DMS153 treated with DMSO at 0.1 percent for 48 hours (cell line): ENCODE data around the gene KRTAP10-12.
A peak's percentile ranks its signal among the peaks of the same experiment; 100 is the strongest.

Experiments
- DNase-seq: peaks from one replicate; lab custom pipeline; 2025; ENCODE audit not compliant: unreplicated experiment; lab: John Stamatoyannopoulos, UW

The KRTAP10-12 gene

DNA sequence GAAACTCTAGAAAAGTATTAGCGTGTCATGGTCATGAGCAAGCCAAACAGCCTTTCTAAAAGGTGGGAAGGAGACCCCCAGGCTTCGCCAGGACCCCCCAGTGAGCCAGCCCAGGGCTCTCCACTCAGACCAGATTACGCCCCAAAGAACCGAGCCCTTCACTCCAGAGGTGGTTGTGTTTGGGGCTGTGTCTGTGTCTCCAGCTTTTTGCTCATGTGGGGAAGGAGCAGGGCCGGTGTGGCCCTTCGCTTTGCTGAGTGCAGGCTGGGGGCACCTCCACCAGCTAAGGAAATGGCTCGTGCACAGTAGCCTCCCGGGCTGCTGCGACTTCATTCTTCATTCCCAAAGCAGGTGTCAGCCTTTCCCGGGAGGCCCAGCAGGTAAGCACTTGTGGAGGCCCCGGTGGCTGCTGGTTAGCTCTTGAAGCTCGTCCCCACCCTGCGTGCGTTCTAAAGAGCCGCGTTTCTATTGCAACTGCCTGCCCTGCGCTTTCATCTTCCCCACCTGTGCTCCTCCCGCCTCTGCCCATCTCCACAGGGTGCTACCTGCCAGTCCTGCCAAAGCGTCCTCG is 13.9 kb downstream of the KRTAP10-12 start:
- peak; percentile 88 for DNase-seq

DNA sequence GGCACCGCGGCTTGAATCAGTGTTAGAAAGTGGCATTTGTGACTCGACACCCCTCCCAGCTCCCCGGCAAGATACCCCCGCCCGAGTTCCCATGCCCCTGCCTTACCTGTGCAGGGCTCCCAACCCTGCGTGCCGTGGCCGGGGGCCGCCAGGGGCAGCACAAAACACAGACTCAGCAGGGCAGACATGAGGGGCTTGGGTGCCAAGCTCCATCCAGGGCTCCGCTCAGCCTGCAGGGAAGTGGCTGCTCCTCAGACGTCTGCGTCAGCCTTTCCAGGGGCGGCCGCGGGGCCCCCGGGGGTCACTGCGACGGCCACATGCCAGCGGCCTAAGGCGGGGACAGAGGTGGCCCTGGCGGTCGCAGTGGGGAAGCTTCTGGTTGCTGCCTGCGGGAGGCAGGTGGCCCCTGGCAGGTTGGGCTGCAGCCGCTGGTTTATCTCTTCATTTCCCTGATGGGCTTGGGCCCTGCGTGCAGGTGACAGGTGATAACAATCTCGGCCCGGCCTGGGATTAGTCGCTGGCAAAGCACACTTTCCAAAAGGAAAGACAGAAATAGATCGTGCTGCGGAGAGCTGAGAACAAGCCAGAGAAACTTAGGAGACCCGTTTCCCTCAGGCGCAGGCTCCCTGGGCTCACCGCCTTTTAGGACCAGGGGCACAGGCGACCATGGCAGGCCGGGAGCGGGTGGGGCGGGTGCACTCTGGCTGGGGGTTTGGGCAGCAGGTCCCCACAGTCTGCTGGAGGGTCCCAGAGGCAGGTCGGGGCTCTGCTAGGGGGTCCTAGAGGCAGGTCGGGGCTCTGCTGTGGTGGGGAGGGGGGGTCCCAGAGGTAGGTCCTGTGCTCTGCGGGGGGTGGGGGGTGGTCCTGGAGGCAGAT is 14.6 kb downstream of the KRTAP10-12 start, which contains the start of gene TSPEAR:
Gene TSPEAR, minus strand, starts transcription at position 246 of the 876 bp plus-strand sequence. Its CDS starts 58 bp downstream, at position 188.
- DNase-seq: peak; percentile 54

DNA sequence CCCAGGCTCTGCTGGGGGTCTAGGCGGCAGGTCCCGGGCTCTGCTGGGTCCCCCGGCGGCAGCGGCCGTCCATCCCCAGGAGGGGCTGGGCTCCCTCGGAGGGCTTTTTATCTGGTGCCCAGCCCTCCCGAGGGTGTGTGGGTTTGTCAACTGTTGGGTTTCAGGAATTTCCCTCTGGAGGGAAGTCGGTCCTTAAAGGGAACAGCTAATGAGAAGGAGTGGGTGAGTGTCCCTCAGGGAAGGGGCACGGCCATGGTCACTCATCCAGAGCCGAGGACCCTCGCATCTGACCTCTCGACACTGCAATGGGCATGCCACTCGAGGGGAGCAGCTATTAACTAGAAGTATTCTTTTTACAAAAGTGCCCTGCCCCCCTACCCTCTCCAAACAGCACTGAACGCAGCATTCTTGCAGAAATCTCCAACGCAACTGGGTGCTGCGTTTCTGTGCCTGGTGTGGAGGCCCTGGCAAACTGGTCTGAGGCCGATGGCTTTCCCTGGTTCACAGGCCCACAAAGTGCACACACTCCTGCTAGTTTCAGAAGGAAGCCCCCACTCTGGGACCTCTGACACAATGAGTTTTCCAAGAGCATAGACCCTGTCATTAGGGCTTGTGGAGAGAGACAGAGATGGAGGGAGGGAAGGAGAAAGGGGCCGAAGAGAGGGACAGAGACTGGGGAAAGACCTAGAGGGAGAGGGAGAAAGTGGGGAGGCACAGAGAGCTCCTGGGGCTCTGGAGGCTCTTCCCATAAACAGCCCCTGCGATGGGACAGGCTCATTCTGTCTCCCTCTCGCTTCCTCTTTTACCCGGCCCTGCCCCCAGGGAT is 15.4 kb downstream of the KRTAP10-12 start:
- no peak for DNase-seq

DNA sequence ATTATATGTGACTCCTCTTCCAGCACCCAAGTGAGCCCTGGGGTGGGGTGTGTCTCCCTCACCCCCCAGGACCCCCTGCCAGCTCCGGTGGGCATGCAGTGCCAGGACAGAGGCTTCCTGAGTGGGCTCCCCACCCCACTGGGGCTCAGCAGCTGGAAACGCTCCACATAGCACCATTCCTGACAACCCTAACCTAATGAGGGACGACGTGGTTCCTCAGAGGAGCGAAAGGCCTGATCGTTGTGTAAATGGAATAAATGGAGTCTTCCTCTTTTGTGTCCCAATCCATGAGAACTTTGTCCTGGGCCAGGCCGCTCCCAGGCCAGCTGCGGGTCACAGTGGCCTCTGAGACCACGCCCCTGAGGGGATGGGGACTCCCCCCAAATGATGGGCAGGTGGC is 16.2 kb downstream of the KRTAP10-12 start:
- DNase-seq: no peak

DNA sequence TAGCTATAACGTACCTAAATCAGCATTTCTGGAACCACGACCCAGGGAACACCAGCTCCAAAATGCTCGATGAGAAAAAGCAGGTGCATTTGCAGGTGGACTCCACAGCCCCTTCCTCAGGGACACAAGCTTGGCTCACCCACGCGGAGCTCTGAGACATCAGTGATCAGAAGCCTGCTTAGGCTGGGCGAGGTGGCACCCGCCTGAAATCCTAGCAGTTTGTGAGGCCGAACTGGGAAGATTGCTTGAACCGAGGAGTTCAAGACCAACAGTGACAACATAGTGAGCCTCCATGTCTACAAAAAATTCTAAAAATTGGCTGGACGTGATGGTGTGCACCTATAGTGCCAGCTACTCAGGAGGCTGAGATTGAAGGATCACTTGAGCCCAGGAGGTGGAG is 16.9 kb downstream of the KRTAP10-12 start:
- no peak for DNase-seq

DNA sequence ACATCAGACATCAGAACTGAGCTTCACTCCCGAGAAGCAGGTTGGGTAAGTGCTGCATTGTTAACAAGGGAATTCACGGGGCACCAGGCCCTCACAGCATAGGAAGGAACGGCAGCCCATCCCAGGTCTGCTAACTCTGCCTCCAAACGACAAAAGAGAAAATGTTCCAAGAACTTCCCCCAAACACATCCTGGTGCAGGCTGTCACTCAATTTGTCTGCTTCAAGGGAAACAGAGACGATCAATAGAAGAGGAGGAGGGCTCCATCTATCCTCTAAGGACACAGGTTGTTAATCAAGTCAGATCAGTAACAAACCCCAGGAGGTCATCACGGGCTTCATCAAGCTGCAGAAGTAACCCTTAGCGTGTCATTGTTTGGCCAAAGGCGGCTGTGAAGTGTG is 17.9 kb downstream of the KRTAP10-12 start:
- no peak for DNase-seq

DNA sequence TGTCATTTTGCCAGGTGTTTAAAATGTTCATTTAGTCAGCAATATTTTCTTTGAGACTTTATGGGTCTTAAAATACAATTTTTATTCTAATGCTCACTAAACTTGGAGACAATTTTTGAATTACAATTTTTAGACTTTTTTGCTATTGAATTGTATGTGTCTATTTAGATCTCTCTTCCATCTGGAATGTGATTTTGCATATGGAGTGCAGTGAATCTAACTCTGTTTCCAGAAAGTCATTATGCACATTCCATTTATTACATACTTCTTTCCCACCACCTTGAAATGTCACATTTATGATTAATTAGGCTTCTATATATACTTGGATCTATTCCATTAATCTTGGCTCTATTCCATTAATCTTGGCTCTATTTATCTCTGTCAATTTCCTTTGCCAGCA is 20.0 kb downstream of the KRTAP10-12 start:
- no peak for DNase-seq

DNA sequence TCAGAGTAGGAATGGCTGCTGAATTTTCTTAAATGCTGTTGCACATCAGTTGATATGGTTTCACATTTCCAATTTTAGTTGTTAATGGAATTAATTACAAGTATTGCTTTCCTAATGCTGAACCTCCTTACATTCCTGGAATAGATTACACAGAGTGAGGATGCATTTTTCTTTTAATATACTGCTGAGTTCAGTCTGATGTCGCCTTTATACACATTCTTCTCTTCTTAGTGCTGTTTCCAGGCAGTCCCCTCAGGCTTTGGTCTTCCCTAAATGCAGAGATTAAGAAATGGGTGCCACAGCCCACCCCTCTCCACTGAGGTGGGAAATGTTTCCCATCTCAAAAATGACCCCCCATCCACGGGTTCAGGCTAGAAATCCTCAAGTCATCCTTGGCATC is 21.1 kb downstream of the KRTAP10-12 start:
- DNase-seq: no peak

DNA sequence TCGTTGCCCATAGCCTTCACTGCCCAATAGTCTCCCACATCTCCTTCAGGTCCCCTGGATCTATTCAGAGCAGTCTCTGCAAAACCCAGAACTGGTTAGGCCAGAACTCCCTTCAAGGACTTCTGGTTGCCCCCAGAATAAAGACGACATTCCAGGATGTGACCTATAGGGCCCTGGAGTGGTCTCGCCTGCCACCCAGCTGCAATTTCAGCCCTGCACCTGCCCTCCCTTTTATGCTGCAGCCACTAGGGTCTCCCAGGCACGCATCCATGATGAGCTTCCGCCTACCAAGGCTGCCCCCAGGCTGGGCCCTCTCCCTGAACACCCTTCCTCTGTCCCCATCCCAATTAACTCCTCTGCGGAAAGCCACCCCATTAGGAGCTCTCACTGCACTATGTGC is 21.6 kb downstream of the KRTAP10-12 start:
- no peak for DNase-seq

DNA sequence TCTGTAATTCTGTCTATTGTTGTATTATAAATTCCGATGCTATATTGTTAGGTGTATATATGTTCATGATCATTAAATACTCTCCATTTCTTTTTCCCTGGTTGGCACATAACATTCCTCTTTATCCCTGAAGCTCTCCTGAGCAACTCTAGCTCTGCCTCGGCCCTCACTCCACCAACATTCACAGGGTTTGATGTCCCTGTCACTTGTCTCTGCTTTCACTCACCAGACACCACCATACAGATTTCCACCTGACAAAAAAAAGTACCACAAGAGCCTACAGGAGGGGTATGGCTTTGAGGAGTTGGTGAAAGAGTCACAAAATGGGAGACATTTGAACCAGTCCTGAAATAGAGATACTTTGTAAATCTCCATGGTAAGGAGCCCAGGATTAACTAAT is 23.2 kb downstream of the KRTAP10-12 start:
- DNase-seq: no peak

DNA sequence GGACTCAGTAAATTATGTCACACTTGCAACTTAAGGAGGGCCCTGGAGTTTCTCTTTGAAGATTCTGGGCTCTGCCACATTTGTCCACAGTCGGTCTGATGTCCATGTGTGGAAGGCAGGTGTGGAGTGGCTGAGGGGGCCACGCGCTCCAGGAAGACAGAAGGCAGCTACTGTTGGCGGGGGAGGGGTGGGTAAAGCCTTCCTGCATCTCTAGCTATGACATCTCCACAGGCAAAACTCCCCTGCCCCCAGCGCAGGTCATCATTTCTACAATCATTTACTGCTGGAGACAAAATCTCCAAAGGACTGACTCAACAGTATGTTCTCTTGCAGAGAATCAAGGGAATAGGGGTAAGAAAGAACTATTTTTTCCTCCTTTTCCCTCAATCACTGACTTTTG is 25.8 kb downstream of the KRTAP10-12 start:
- peak; percentile 45 for DNase-seq

DNA sequence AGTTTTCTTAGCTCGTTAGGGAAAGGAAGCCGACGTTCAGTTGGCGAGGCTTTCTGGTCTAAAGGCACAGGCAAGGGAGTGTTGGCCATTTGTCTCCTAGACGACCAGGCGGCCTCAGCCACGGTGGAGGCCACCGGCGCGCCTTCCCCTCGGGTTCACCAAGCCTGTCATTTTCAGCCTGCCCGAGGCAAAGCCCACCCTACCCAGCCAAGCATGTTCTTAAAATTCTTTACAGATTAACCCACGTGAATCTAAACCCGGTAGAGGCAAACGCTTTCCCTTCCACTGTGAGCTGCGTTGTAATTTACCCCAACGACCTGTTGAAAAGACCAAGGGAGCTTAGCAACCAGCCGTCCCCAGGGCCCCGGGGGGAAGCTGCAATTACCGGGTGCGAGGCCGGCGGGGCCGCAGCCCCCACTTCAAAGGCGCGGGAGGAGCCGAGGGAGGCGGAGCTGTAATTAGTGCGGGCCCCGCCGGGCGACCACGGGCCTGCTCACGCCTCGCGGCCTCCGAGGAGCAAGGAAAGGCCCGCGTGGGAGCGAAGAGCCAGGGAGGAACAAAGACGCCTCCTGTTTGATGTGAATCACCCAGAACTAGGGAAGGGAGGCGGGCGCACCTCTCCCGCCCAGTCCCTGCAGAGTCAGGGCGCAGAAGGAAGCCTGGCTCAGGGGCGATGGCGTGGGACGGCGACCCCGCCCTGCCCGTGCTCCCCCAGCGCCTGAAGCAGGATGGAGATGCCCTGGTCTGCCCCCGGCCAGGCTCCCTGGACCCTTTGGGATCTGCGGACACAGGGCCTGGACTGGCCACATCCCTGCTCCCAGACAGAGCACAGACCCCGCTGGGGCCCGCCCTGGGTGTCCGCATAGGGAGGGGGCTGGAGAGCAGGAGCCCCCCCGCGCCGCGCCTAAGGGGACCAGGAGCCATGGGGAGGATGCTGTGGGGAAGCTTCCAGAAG is 26.5 kb downstream of the KRTAP10-12 start:
- peak; percentile 73 for DNase-seq

DNA sequence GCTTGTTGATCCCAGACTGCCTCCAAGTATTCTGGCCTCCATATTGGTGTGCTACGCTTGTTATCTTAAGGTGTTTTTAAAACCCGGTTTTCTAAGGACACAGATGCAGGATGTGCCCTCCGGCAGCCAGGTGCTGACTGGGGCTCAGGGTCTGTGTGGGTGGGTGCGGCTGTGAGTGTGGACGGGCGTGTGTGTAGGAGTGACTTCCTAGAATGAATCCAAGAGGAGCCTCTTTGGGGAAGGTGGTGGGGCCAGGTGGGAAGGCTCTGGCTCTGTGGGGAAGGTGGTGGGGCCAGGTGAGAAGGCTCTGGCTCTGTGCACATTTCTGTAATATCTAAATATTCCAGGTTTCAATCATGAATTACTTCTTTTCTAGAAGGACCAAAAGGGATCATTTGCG is 27.2 kb downstream of the KRTAP10-12 start:
- no peak for DNase-seq

DNA sequence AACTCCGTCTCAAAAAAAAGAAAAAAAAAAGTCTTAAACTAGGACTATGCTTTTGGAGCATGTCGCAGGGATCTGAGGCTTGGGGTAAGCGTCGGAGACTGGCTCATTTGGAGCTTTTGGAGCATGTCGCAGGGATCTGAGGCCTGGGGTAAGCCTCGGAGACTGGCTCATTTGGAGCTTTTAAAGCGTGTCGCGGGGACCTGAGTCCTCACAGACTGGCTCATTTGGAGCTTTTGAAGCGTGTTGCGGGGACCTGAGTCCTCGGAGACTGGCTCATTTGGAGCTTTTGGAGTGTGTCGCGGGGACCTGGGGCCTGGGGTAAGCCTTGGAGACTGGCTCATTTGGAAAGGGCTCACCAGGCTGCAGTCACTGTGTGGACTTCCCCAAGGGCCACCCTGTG is 28.0 kb downstream of the KRTAP10-12 start:
- no peak for DNase-seq

DNA sequence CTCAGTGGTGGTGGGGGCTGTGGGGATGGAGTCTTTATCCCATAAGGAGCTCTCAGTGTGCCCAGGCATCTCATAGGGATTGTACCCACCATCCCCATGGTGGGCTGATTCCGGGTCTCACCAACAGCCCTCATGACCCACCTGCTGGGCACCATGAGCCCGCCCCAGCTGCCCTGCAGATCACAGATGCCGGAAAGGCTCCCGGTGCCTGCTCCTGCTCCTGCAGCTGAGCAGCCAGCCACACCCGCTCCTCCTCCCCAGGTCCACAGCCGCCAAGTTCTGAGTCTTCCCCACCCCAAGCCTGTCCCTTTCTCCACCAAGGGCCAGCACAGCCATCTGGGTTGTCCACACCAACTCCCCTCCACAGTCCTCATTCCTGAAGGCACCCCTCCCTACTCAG is 29.9 kb downstream of the KRTAP10-12 start:
- no peak for DNase-seq

DNA sequence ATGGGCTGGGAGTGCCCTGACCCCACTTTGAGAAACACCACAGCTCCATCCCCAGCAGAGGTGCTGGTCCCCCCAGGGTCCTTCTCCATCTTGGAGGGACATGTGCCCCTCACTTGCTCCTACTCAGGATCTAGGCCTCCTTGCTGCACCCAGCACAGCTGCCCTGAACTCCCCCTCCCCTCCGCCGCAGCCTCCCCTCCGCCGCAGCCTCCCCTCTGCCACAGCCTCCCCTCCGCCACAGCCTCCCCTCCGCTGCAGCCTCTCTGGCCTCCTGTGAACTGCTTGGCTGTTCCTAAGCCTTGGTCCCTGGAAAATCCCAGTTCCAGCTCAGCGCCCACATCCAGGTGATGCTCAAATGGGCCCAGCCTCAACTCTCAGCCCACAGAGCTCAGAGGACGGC is 30.3 kb downstream of the KRTAP10-12 start:
- no peak for DNase-seq

DNA sequence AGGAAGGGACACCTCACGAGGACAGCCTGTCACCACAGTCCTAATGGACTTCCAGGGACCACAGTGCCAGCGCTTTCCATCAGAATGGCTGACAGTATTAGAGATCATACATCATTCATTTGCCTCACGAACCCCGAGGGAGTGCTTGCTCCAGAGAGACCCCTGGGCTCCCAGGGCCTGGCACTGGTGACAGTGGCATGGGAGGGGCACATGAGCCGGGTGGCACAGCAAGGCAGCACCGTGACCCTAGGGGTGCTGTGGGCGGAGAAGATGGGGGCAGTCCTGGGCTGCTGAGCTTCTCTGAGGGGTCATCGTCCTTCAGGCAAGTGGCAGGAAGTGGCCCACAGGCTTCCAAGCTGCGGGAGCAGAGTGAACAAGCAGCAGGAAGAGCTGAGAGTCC is 30.8 kb downstream of the KRTAP10-12 start:
- no peak for DNase-seq

DNA sequence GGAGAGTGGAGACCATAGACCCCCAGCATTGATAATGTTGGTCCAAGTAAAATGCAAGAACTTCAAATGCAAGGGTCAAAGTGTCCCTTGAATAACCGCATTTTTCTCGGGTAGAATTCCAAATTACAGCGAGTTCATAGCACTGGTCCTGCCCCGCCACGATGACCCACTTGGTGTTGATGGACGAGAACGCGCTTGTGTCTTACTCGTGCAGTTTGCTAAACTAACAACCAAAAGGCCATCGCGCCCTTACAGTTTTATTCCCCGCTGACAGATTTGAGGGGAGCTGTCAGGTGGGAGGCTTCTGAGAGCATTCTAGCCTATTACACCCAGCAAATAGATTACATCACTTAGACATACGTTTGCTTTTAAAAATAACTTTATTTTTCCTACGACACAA is 31.7 kb downstream of the KRTAP10-12 start:
- DNase-seq: no peak

DNA sequence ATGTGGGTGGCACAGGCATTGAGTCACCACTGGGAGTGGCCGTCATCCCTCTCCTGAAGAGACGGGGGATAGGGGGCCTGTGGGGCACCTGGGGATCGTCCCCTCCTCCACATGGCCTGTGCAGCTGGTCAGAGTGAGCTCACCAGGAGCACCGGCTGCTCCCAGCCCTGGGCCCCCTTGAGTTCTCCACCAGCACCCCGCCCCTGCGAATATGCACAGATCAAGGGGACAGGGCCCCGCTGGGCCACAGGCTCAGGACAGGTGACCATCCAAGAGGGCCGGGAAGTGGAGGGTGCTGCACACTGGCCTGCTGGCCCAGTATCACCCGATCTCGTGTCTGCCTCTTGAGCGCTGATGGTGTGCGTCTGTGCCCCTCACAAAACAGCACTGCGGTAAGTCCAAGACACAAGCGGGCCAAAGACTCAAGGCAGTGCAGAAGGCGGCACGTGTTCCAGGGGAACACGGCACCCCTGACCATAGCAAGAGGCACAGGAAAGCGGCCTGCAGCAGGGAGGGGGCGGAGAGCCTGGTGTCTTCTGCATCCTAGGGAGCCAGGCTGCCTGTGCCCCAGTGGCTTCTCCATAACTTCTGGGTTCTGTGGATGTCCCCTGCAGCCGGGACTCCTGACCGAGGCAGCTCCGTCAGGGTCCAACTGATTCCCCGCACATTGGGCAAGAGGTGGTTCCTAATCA is 32.5 kb downstream of the KRTAP10-12 start:
- DNase-seq: no peak

DNA sequence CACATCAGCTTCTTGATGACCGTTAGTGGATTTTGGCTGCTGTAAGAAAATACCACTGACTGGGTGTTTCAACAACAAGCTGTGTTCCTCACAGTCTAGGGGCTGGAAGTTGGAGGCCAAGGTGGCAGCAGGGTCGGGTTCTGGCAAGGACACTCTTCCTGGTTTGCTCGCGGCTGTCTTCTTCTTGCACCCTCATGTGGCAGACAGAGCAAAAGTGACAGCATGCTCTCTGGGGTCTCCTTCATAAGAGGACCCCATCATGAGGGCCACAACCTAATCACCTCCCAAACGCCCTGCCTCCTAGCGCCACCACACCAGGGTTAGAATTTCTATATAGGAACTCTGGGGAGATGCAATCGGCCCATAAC is 33.0 kb downstream of the KRTAP10-12 start:
- DNase-seq: no peak
